Nucleus accumbens (tissue), 56 donors: ENCODE data around the gene NPBWR2.

Experiments
- DNase-seq, 56 donors: peaks; one replicate each; lab custom pipeline; 2025; lab: John Stamatoyannopoulos, UW

Gene NPBWR2

GRCh38 chr20:64106435-64106961 is 867 bp downstream of the NPBWR2 start:
- DNase-seq = no peak

GRCh38 chr20:64105846-64106434 is 1.4 kb downstream of the NPBWR2 start:
- no peak for DNase-seq

- no peak for DNase-seq
These were observed 2.5 kb downstream of the NPBWR2 start for GRCh38 chr20:64104667-64105451.

GRCh38 chr20:64103871-64104666 is 3.3 kb downstream of the NPBWR2 start:
- no peak for DNase-seq

- DNase-seq = peak in 9 of 56 donors; percentile 17 to 72 (median 47)
These were observed 4.6 kb downstream of the NPBWR2 start for GRCh38 chr20:64102647-64103354.

- DNase-seq = peak in 2 of 56 donors; percentile 17 to 44
These were observed 5.4 kb downstream of the NPBWR2 start for GRCh38 chr20:64101731-64102621.

GRCh38 chr20:64100946-64101688 is 6.2 kb downstream of the NPBWR2 start:
- DNase-seq = no peak

GRCh38 chr20:64100566-64100888 is 6.8 kb downstream of the NPBWR2 start:
- no peak for DNase-seq

GRCh38 chr20:64099880-64100565 is 7.3 kb downstream of the NPBWR2 start:
- DNase-seq = no peak

GRCh38 chr20:64099086-64099786 is 8.1 kb downstream of the NPBWR2 start:
- DNase-seq = peak in 14 of 56 donors; percentile 23 to 56 (median 34)

GRCh38 chr20:64098471-64099013 is 8.8 kb downstream of the NPBWR2 start:
- DNase-seq = no peak

- no peak for DNase-seq
These were observed 10.8 kb downstream of the NPBWR2 start for GRCh38 chr20:64096535-64096934.

- no peak for DNase-seq
These were observed 11.4 kb downstream of the NPBWR2 start for GRCh38 chr20:64095927-64096326.

GRCh38 chr20:64095455-64095854 is 11.9 kb downstream of the NPBWR2 start:
- no peak for DNase-seq

GRCh38 chr20:64093013-64093503 is 14.3 kb downstream of the NPBWR2 start:
- no peak for DNase-seq

- DNase-seq = peak in 2 of 56 donors; percentile 17 to 30
These were observed 14.9 kb downstream of the NPBWR2 start for GRCh38 chr20:64092258-64093012.
